ENCODE results near the gene TBL1Y. TPM values are rescaled to one million over a fixed set of nuclear protein-coding genes. Genes with fewer than 3 reads are reported as not detected.

Gene TBL1Y
- total and polyA plus RNA-seq, 2 of the 13 experiments (the other 11 are each of a cell fraction or from before 2014, with no cell fraction given): 0.37 to 1.4 TPM

- TF ChIP-seq MLXIP (CRISPR knock-in tag; IDR thresholded peaks at IDR 0.05; ENCODE audit: borderline replicate concordance) (no peak), AHR (CRISPR knock-in tag; IDR thresholded peaks at IDR 0.05) (no peak), ZNF740 (CRISPR knock-in tag; IDR thresholded peaks at IDR 0.05) (no peak), TFAP4 (IDR thresholded peaks at IDR 0.05; ENCODE audit: borderline replicate concordance, low read depth) (no peak), ELF1 (CRISPR knock-in tag; IDR thresholded peaks at IDR 0.05) (no peak), ZNF687 (CRISPR knock-in tag; IDR thresholded peaks at IDR 0.05) (no peak), MYNN (CRISPR knock-in tag; IDR thresholded peaks at IDR 0.05; ENCODE audit: low read depth) (no peak), ZSCAN29 (CRISPR knock-in tag; conservative IDR thresholded peaks at IDR 0.05) (no peak), XBP1 (CRISPR knock-in tag; IDR thresholded peaks at IDR 0.05) (no peak), SMARCC2 (IDR thresholded peaks at IDR 0.05) (no peak), ZNF883 (CRISPR knock-in tag; IDR thresholded peaks at IDR 0.05; ENCODE audit: not compliant biosample characterization) (no peak), ZNF777 (CRISPR knock-in tag; IDR thresholded peaks at IDR 0.05) (no peak), ZNF773 (CRISPR knock-in tag; IDR thresholded peaks at IDR 0.05; ENCODE audit: borderline replicate concordance) (no peak)
Measured at GRCh38 chrY:6935497-6935896, 25.0 kb downstream of the TBL1Y start (continued).

Data from HepG2 (cell line).